K562 (cell line): ENCODE data around the gene TSPOAP1. TPM values are rescaled to one million over a fixed set of nuclear protein-coding genes. Genes with fewer than 3 reads are reported as not detected.

Experiments used
- BRD4 ChIP-seq: fragments of 200-600 bp; sonication (generic); IDR thresholded peaks from 2 replicates; pipeline ENCODE4 v1.6.1; 2017; ENCODE audit warnings: inconsistent platforms
- HLTF ChIP-seq: fragments of 450-650 bp; IDR thresholded peaks from 2 replicates; pipeline ENCODE4 v1.6.1; 2016
- HNRNPH1 ChIP-seq: fragments of 200-400 bp; formaldehyde crosslinking; optimal IDR thresholded peaks from 2 replicates; pipeline ENCODE3; 2017; ENCODE audit warnings: low read depth, mild to moderate bottlenecking, low read length, moderate library complexity
- HNRNPK ChIP-seq: fragments of 200-400 bp; formaldehyde crosslinking; IDR thresholded peaks from one replicate; pipeline ENCODE4 v1.6.1; 2018; ENCODE audit warnings: mild to moderate bottlenecking, low read depth, low read length; ENCODE audit not compliant: poor library complexity, severe bottlenecking
- KDM5B ChIP-seq: fragments of 200-600 bp; sonication (generic); IDR thresholded peaks from 2 replicates; pipeline ENCODE4 v1.6.1; 2012; ENCODE audit warnings: low read depth, mild to moderate bottlenecking, moderate library complexity, low read length, control low read depth, inconsistent platforms; ENCODE audit not compliant: insufficient replicate concordance
- MEIS2 ChIP-seq: fragments of 450-650 bp; IDR thresholded peaks from 2 replicates; pipeline ENCODE4 v1.6.1; 2014; ENCODE audit warnings: mild to moderate bottlenecking; ENCODE audit not compliant: partially characterized antibody
- NELFE ChIP-seq: IDR thresholded peaks from 2 replicates; pipeline ENCODE4 v1.6.1; 2011; ENCODE audit warnings: mild to moderate bottlenecking; ENCODE audit not compliant: insufficient read depth, insufficient read length
- NRF1 ChIP-seq, 2 experiments: fragments of 450-650 bp; IDR thresholded peaks in 1 of 2; conservative IDR thresholded peaks in 1 of 2; 2 replicates each; pipeline ENCODE4 v1.6.1; 2014; ENCODE audit warnings: mild to moderate bottlenecking in 2 of 2
- POLR2B ChIP-seq: fragments of 450-650 bp; IDR thresholded peaks from 2 replicates; pipeline ENCODE4 v1.6.1; 2018; ENCODE audit warnings: low read depth; ENCODE audit not compliant: partially characterized antibody
- RBFOX2 ChIP-seq: fragments of 200-400 bp; formaldehyde crosslinking; IDR thresholded peaks from 2 replicates; pipeline ENCODE4 v1.6.1; 2017; ENCODE audit warnings: low read depth, mild to moderate bottlenecking, low read length, moderate library complexity
- RNF2 ChIP-seq: sonication (generic); IDR thresholded peaks from 2 replicates; pipeline ENCODE4 v1.6.1; 2016
- SRSF7 ChIP-seq: fragments of 200-400 bp; formaldehyde crosslinking; optimal IDR thresholded peaks from 2 replicates; pipeline ENCODE3; 2017; ENCODE audit warnings: mild to moderate bottlenecking, low read depth, low read length
- STAG1 ChIP-seq: sonication (generic); formaldehyde crosslinking; IDR thresholded peaks from 2 replicates; pipeline ENCODE4 v1.5.0; 2020; ENCODE audit warnings: missing genetic modification reagents, borderline replicate concordance
- TCFL5 ChIP-seq: fragments of 250-450 bp; sonication (Bioruptor Pico); conservative IDR thresholded peaks from 2 replicates; pipeline ENCODE4 v1.6.1; 2021; ENCODE audit warnings: mild to moderate bottlenecking, moderate library complexity, matching md5 sums
- TRIM28 ChIP-seq: fragments of 450-650 bp; IDR thresholded peaks from 2 replicates; pipeline ENCODE4 v1.6.1; 2017
- ZFX ChIP-seq: sonication (generic); formaldehyde crosslinking; IDR thresholded peaks from 2 replicates; pipeline ENCODE4 v1.8.0; 2022; ENCODE audit warnings: mild to moderate bottlenecking, missing genetic modification reagents, moderate library complexity
- ZNF175 ChIP-seq: fragments of 200-800 bp; sonication (Bioruptor generic); IDR thresholded peaks from 2 replicates; pipeline ENCODE4 v1.6.1; 2016; ENCODE audit warnings: low read depth, mild to moderate bottlenecking, missing genetic modification characterization, missing compliant biosample characterization
- ZNF184 ChIP-seq: sonication (generic); formaldehyde crosslinking; IDR thresholded peaks from 2 replicates; pipeline ENCODE4 v1.5.0; 2020; ENCODE audit warnings: missing genetic modification reagents
- ZNF263 ChIP-seq: sonication (generic); formaldehyde crosslinking; IDR thresholded peaks from 2 replicates; pipeline ENCODE4 v1.8.0; 2022; ENCODE audit warnings: mild to moderate bottlenecking, missing genetic modification reagents, borderline replicate concordance
- ZNF316 ChIP-seq: fragments of 450-650 bp; IDR thresholded peaks from 2 replicates; pipeline ENCODE4 v1.6.1; 2016
- polyA plus RNA-seq, 8 experiments: library from polyadenylated mRNA; depleted of rRNA in 4 of 8; stranded (reverse) in 5 of 8; unstranded in 3 of 8; fragments of >200 nt; fragmentation: Nextera tagmentation in 2 of 8; fragmentation: Illumina TruSeq in 1 of 8; extraction: Ambion mirVana in 2 of 8; extraction: Trizol in 1 of 8; gene quantifications; 2 replicates each; pipeline versions ENCODE4 v1.2.1 to v1.2.3, GENCODE V29; 2011 to 2014; ENCODE audit warnings: inconsistent platforms in 1 of 8, missing spikeins in 1 of 8
- total RNA-seq, 7 experiments: library from RNA; depleted of rRNA in 6 of 7; stranded (reverse); fragments of >200 nt in 6 of 7; fragmentation: Illumina TruSeq in 2 of 7; extraction: Trizol in 2 of 7; gene quantifications; 2 replicates each; pipeline versions ENCODE4 v1.2.1 to v1.2.3, GENCODE V29; 2011 to 2021; ENCODE audit warnings: low replicate concordance in 1 of 7
- TF ChIP-seq, protein P1 (sequence below): fragments of 250-450 bp; sonication (Bioruptor Pico); IDR thresholded peaks from 2 replicates; pipeline ENCODE4 v1.5.0; 2020; ENCODE audit warnings: mild to moderate bottlenecking, borderline replicate concordance
- TF ChIP-seq, protein P2 (sequence below), 2 experiments: fragments of 450-650 bp in 1 of 2; sonication (generic) in 1 of 2; formaldehyde crosslinking; conservative IDR thresholded peaks; 2 replicates each; pipeline versions ENCODE4 v1.4.0 to v1.8.1; 2020 to 2022; ENCODE audit warnings: mild to moderate bottlenecking in 1 of 2, missing genetic modification reagents in 1 of 2
- TF ChIP-seq, protein P3 (sequence below): IDR thresholded peaks from 2 replicates; pipeline ENCODE4 v1.6.1; 2014; ENCODE audit warnings: antibody characterized with exemption

TSPOAP1 gene
- total and polyA plus RNA-seq, 9 of the 15 experiments (the other 6 are each of a cell fraction or from before 2014, with no cell fraction given): 0.87 to 3.9 (median 1.8) TPM; not detected in 2

DNA sequence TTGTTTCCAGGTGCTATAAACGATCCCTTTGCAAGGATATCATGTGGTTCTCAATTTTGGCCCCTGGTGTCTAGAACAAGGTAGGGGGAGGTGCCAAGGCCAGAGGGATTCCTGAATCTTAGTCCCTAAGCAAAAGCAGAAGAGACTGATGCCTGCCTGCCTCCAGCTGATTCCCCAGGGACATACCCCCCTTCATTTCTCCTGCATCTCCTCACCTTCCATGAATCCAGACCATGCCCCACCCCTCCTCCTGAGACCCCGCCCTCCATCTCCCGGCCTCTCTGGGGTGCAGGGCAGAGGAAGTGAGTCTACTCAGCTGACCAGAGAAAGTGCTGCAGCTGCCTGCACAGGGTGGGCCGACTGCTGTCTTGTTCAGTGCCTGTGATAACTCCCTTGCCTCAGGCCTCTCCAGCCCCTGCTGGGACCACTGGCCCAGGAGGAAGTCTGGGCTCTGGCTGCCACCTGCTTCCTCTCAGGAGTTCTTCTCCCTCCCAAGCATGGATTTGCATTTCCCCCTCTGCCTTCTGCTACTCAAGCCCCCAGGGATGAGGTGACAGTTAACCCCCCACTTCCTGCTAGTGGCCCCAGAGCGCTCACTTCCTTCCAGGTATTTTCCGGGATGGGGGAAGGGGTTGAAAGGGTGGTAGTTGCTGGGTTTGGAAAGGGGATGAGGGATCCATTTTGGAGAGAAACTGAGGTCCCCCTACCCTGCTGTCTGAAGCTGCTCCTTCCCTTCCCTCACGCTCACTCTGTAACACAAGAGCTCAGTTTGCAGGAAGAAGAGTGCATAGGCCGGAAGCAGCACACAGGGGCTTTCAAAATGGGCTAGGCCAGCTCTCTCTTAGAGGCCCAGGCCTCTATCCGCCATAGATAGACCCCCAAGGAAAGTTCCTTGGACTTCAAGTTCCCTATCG, 10.5 kb upstream of the TSPOAP1 start (continued):
- TF ChIP-seq MEIS2 (no peak), RBFOX2 (peak; percentile 90), TRIM28 (no peak), BRD4 (no peak; the same call in 1 of the 2 replicates), TCFL5 (CRISPR knock-in tag) (no peak), NELFE (no peak), HNRNPK (no peak), ZNF184 (CRISPR knock-in tag) (no peak), ZNF316 (no peak), HLTF (no peak), HNRNPH1 (no peak), STAG1 (CRISPR knock-in tag) (no peak), KDM5B (peak; percentile 21), ZNF175 (CRISPR knock-in tag) (no peak), NRF1 (conservative IDR thresholded peaks at IDR 0.05 in 1 of 2, IDR thresholded peaks at IDR 0.05 in 1 of 2) (peak; percentile 33 to 42; a peak in 3 of 4 replicates), ZNF263 (no peak; the same call in 1 of the 2 replicates), ZFX (CRISPR knock-in tag) (no peak), POLR2B (peak; percentile 94), SRSF7 (no peak), RNF2 (peak; percentile 26; the same call in 1 of the 2 replicates)
- TF ChIP-seq, protein P1, sequence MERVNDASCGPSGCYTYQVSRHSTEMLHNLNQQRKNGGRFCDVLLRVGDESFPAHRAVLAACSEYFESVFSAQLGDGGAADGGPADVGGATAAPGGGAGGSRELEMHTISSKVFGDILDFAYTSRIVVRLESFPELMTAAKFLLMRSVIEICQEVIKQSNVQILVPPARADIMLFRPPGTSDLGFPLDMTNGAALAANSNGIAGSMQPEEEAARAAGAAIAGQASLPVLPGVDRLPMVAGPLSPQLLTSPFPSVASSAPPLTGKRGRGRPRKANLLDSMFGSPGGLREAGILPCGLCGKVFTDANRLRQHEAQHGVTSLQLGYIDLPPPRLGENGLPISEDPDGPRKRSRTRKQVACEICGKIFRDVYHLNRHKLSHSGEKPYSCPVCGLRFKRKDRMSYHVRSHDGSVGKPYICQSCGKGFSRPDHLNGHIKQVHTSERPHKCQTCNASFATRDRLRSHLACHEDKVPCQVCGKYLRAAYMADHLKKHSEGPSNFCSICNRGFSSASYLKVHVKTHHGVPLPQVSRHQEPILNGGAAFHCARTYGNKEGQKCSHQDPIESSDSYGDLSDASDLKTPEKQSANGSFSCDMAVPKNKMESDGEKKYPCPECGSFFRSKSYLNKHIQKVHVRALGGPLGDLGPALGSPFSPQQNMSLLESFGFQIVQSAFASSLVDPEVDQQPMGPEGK (CRISPR knock-in tag): no peak
- TF ChIP-seq, protein P2, sequence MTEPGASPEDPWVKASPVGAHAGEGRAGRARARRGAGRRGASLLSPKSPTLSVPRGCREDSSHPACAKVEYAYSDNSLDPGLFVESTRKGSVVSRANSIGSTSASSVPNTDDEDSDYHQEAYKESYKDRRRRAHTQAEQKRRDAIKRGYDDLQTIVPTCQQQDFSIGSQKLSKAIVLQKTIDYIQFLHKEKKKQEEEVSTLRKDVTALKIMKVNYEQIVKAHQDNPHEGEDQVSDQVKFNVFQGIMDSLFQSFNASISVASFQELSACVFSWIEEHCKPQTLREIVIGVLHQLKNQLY (CRISPR knock-in tag; conservative IDR thresholded peaks at IDR 0.05): 0 out of 4 replicates have a peak, but pooled peaks of 1 of the 2 experiments have one; percentile 68
- TF ChIP-seq, protein P3, sequence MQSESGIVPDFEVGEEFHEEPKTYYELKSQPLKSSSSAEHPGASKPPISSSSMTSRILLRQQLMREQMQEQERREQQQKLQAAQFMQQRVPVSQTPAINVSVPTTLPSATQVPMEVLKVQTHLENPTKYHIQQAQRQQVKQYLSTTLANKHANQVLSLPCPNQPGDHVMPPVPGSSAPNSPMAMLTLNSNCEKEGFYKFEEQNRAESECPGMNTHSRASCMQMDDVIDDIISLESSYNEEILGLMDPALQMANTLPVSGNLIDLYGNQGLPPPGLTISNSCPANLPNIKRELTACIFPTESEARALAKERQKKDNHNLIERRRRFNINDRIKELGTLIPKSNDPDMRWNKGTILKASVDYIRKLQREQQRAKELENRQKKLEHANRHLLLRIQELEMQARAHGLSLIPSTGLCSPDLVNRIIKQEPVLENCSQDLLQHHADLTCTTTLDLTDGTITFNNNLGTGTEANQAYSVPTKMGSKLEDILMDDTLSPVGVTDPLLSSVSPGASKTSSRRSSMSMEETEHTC: no peak; the same call in 1 of the 2 replicates
